H1 (cell line): Measurements from ENCODE around the gene SCAP. TPM values are rescaled to one million over a fixed set of nuclear protein-coding genes. Genes with fewer than 3 reads are reported as not detected.

Source experiments
- CTCF ChIA-PET: fragments of 300-600 bp; sonication (Branson Sonifier 250); formaldehyde crosslinking; loops from one replicate; lab custom pipeline; 2021; ENCODE audit not compliant: partially characterized antibody; lab: Charles Lee
- POLR2A ChIA-PET: fragments of 300-600 bp; sonication (Branson Sonifier 250); formaldehyde crosslinking; loops from one replicate; lab custom pipeline; 2021; ENCODE audit warnings: inconsistent platforms; ENCODE audit not compliant: partially characterized antibody; lab: Charles Lee
- DNase-seq, 2 experiments: peaks; one replicate each; pipeline versions ENCODE4 v3.0.0 to v3.0.0-alpha.2; 2010 to 2022; ENCODE audit warnings: low spot score in 2 of 2, low read depth in 1 of 2, mixed read lengths in 1 of 2
- FAIRE-seq: peaks from 2 replicates; lab custom pipeline; 2011; peaks lifted over from hg19 to GRCh38; lab: Jason Lieb, UNC
- H2AFZ ChIP-seq: 2 replicates; pipeline ENCODE4 v1.8.1; 2012; ENCODE audit warnings: low read length, inconsistent platforms
- H2AK5ac ChIP-seq: 2 replicates; pipeline ENCODE4 v1.6.1; 2013; ENCODE audit warnings: low read depth, low read length
- H2BK120ac ChIP-seq: replicated peaks from 2 replicates; pipeline ENCODE3; 2013; ENCODE audit warnings: low read depth, low read length, inconsistent platforms
- H2BK12ac ChIP-seq: 2 replicates; pipeline ENCODE4 v1.6.1; 2013; ENCODE audit warnings: low read depth, low read length
- H2BK15ac ChIP-seq: 2 replicates; pipeline ENCODE4 v1.6.1; 2013; ENCODE audit warnings: low read length
- H2BK20ac ChIP-seq: 2 replicates; pipeline ENCODE4 v1.6.1; 2013; ENCODE audit warnings: low read length
- H2BK5ac ChIP-seq: 2 replicates; pipeline ENCODE4 v1.6.1; 2013; ENCODE audit warnings: low read depth, low read length
- H3K14ac ChIP-seq: 2 replicates; pipeline ENCODE4 v1.6.1; 2013; ENCODE audit warnings: inconsistent platforms; ENCODE audit not compliant: insufficient read length
- H3K18ac ChIP-seq: 2 replicates; pipeline ENCODE4 v1.6.1; 2013; ENCODE audit warnings: low read length; ENCODE audit errors: extremely low read depth
- H3K23ac ChIP-seq: 2 replicates; pipeline ENCODE4 v1.6.1; 2013; ENCODE audit warnings: inconsistent platforms; ENCODE audit not compliant: insufficient read length
- H3K23me2 ChIP-seq: 2 replicates; pipeline ENCODE4 v1.6.1; 2013; ENCODE audit warnings: low read depth, low read length
- H3K27ac ChIP-seq: 2 replicates; pipeline ENCODE4 v1.6.1; 2011; ENCODE audit warnings: low read depth, low read length, inconsistent platforms
- H3K27me3 ChIP-seq, 4 experiments: replicated peaks in 1 of 4; 1 replicate in 1 of 4; 2 replicates in 3 of 4; pipeline versions ENCODE4 v1.6.1 to v1.8.1; 2011 to 2013; ENCODE audit warnings: low read length in 3 of 4, mild to moderate bottlenecking in 3 of 4, inconsistent platforms in 2 of 4, mixed read lengths in 2 of 4, moderate library complexity in 1 of 4; ENCODE audit not compliant: control insufficient read depth in 3 of 4, insufficient read depth in 3 of 4; ENCODE audit errors: extremely low read depth in 1 of 4
- H3K36me3 ChIP-seq, 4 experiments: 2 replicates each; pipeline versions ENCODE4 v1.6.1 to v1.8.1; 2011 to 2013; ENCODE audit warnings: mild to moderate bottlenecking in 4 of 4, low read length in 3 of 4, moderate library complexity in 2 of 4, control low read depth in 1 of 4, inconsistent platforms in 1 of 4; ENCODE audit not compliant: insufficient read depth in 4 of 4, control insufficient read depth in 2 of 4
- H3K4ac ChIP-seq: replicated peaks from 2 replicates; pipeline ENCODE3; 2013; ENCODE audit warnings: low read length, low read depth, mixed read lengths, inconsistent platforms; ENCODE audit not compliant: insufficient read length
- H3K4me1 ChIP-seq, 4 experiments: replicated peaks in 1 of 4; 1 replicate in 1 of 4; 2 replicates in 3 of 4; pipeline versions ENCODE4 v1.6.1 to v1.8.1; 2011 to 2013; ENCODE audit warnings: low read length in 3 of 4, inconsistent platforms in 2 of 4, mixed read lengths in 1 of 4; ENCODE audit not compliant: insufficient read depth in 4 of 4, control insufficient read depth in 3 of 4
- H3K4me2 ChIP-seq, 2 experiments: 2 replicates each; pipeline versions ENCODE4 v1.6.1 to v1.8.1; 2011 to 2013; ENCODE audit warnings: low read depth in 2 of 2, low read length in 2 of 2, control low read depth in 1 of 2, inconsistent platforms in 1 of 2, mild to moderate bottlenecking in 1 of 2; ENCODE audit not compliant: insufficient read depth in 1 of 2
- H3K4me3 ChIP-seq, 4 experiments: fragments of 200-600, 300-600 bp in 1 of 4; sonication (generic), shearing (Covaris generic), sonication (Bioruptor Twin) in 1 of 4; 2 replicates each; pipeline versions ENCODE4 v1.5.1 to v1.8.1; 2011 to 2016; ENCODE audit warnings: low read length in 4 of 4, low read depth in 3 of 4, control low read depth in 2 of 4, inconsistent platforms in 2 of 4, mild to moderate bottlenecking in 2 of 4, mixed read lengths in 1 of 4, moderate library complexity in 1 of 4; ENCODE audit not compliant: insufficient read depth in 2 of 4; ENCODE audit errors: extremely low read depth in 1 of 4
- H3K56ac ChIP-seq: replicated peaks from 2 replicates; pipeline ENCODE3; 2013; ENCODE audit warnings: low read depth, mild to moderate bottlenecking, mixed read lengths, low read length, inconsistent platforms; ENCODE audit not compliant: insufficient read length
- H3K79me1 ChIP-seq: 2 replicates; pipeline ENCODE4 v1.6.1; 2013; ENCODE audit warnings: low read depth, low read length, control low read depth
- H3K79me2 ChIP-seq, 2 experiments: 2 replicates each; pipeline versions ENCODE4 v1.6.1 to v1.8.1; 2012 to 2013; ENCODE audit warnings: low read length in 2 of 2, mild to moderate bottlenecking in 2 of 2, inconsistent platforms in 1 of 2; ENCODE audit not compliant: insufficient read depth in 2 of 2, control insufficient read depth in 1 of 2
- H3K9ac ChIP-seq, 4 experiments: replicated peaks in 1 of 4; 1 replicate in 1 of 4; 2 replicates in 3 of 4; pipeline versions ENCODE4 v1.6.1 to v1.8.1; 2011 to 2013; ENCODE audit warnings: low read depth in 3 of 4, low read length in 3 of 4, control low read depth in 2 of 4, mild to moderate bottlenecking in 2 of 4, moderate library complexity in 2 of 4, inconsistent platforms in 1 of 4; ENCODE audit errors: extremely low read depth in 1 of 4
- H3K9me3 ChIP-seq, 2 experiments: 2 replicates each; pipeline versions ENCODE4 v1.6.1 to v1.8.1; 2012 to 2013; ENCODE audit warnings: mild to moderate bottlenecking in 2 of 2, moderate library complexity in 2 of 2, control low read depth in 1 of 2, inconsistent platforms in 1 of 2, low read depth in 1 of 2, low read length in 1 of 2, mixed read lengths in 1 of 2; ENCODE audit not compliant: insufficient read depth in 2 of 2
- H4K20me1 ChIP-seq, 2 experiments: replicated peaks in 1 of 2; 2 replicates each; pipeline versions ENCODE3 to v1.8.1; 2011 to 2013; ENCODE audit warnings: inconsistent platforms in 2 of 2, low read length in 2 of 2, mild to moderate bottlenecking in 1 of 2; ENCODE audit not compliant: insufficient read depth in 2 of 2, control insufficient read depth in 1 of 2
- H4K5ac ChIP-seq: 2 replicates; pipeline ENCODE4 v1.6.1; 2013; ENCODE audit warnings: low read length, low read depth, mixed read lengths, inconsistent platforms; ENCODE audit not compliant: insufficient read length
- H4K8ac ChIP-seq: 2 replicates; pipeline ENCODE4 v1.8.0; 2013; ENCODE audit warnings: mild to moderate bottlenecking, moderate library complexity, low read length, inconsistent platforms; ENCODE audit not compliant: insufficient read depth; ENCODE audit errors: extremely low read depth
- H4K91ac ChIP-seq: replicated peaks from 2 replicates; pipeline ENCODE3; 2013; ENCODE audit warnings: low read length, mixed read lengths, inconsistent platforms; ENCODE audit not compliant: insufficient read length
- CREB1 ChIP-seq: IDR thresholded peaks from 2 replicates; pipeline ENCODE4 v1.6.1; 2012; ENCODE audit warnings: inconsistent platforms
- E2F6 ChIP-seq: IDR thresholded peaks from 2 replicates; pipeline ENCODE4 v1.6.1; 2012; ENCODE audit warnings: inconsistent platforms
- NRF1 ChIP-seq: IDR thresholded peaks from 2 replicates; pipeline ENCODE4 v1.6.1; 2011; ENCODE audit warnings: mild to moderate bottlenecking, low read depth, low read length, improper control_type of control experiment
- POLR2AphosphoS5 ChIP-seq: IDR thresholded peaks from 2 replicates; pipeline ENCODE4 v1.6.1; 2011; ENCODE audit warnings: low read depth, low read length
- TCF12 ChIP-seq: IDR thresholded peaks from 2 replicates; pipeline ENCODE4 v1.6.1; 2011; ENCODE audit warnings: low read depth, mild to moderate bottlenecking, low read length
- WGBS, 2 experiments: shearing (Covaris generic) in 1 of 2; methylation state at CpG; one replicate each; pipeline versions ENCODE4 v1.1.6 to v1.1.7; 2013 to 2015; ENCODE audit warnings: low lambda C conversion rate in 2 of 2, mixed read lengths in 2 of 2, inconsistent platforms in 1 of 2, low coverage in 1 of 2, missing lambda C conversion rate in 1 of 2; ENCODE audit not compliant: insufficient replicate concordance in 2 of 2, insufficient coverage in 1 of 2, insufficient read length in 1 of 2; ENCODE audit errors: extremely low coverage in 1 of 2, missing lambda C conversion rate in 1 of 2; 5-methylcytosine and 5-hydroxymethylcytosine counted together
- polyA plus RNA-seq, 7 experiments: library from polyadenylated mRNA; depleted of rRNA in 3 of 7; stranded (reverse) in 5 of 7; unstranded in 2 of 7; fragments of >200 nt in 5 of 7; fragments of 200-250 nt in 2 of 7; gene quantifications; 1 replicate in 5 of 7; 2 replicates in 1 of 7; 4 replicates in 1 of 7; pipeline versions ENCODE4 v1.2.1 to v1.2.3, GENCODE V29; 2011 to 2013; ENCODE audit warnings: missing spikeins in 2 of 7, mixed read lengths in 2 of 7
- total RNA-seq: library from RNA; stranded (reverse); fragmentation: NEBNext Ultra II Directional; extraction: Animal tissue kit (Norgen Biotek cat#: 25700); gene quantifications from 2 replicates; pipeline ENCODE4 v1.2.1, GENCODE V29; 2021
- TF ChIP-seq, protein P1 (sequence below): IDR thresholded peaks from 2 replicates; pipeline ENCODE4 v1.6.1; 2012; ENCODE audit warnings: inconsistent platforms
- TF ChIP-seq, protein P2 (sequence below): IDR thresholded peaks from 2 replicates; pipeline ENCODE4 v1.6.1; 2011; ENCODE audit warnings: low read length, improper control_type of control experiment

SCAP gene
- total and polyA plus RNA-seq, 2 of the 8 experiments (the other 6 are each of a cell fraction or from before 2014, with no cell fraction given) = 74.0 to 114 TPM

- H3K56ac ChIP-seq = no peak overlapping the region
- no peaks in the 10 kb centered on the region for H3K27me3 ChIP-seq
- H3K27ac ChIP-seq = no peak overlapping the region
- FAIRE-seq (no peak), DNase-seq (no peak)
- no peak overlapping the region for H3K4me2 ChIP-seq
- H4K91ac ChIP-seq = no peak overlapping the region
- POLR2A ChIA-PET = interaction anchor here (1.2 kb wide), 1 partner anchor 9 kb away, joined by 4 read pairs; no protein-coding TSS in a partner anchor
- CTCF ChIA-PET = interaction anchor here (1.0 kb wide), 1 partner anchor 9 kb away, joined by 5 read pairs; no protein-coding TSS in a partner anchor
- TF ChIP-seq, protein P1, sequence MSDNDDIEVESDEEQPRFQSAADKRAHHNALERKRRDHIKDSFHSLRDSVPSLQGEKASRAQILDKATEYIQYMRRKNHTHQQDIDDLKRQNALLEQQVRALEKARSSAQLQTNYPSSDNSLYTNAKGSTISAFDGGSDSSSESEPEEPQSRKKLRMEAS = no peak
- peak; percentile 64; the same call in 1 of the 2 replicates for TF ChIP-seq POLR2AphosphoS5
- no peak for TF ChIP-seq NRF1
- peak; percentile 42; the same call in 1 of the 2 replicates for TF ChIP-seq CREB1
- no peak for TF ChIP-seq TCF12
- TF ChIP-seq, protein P2, sequence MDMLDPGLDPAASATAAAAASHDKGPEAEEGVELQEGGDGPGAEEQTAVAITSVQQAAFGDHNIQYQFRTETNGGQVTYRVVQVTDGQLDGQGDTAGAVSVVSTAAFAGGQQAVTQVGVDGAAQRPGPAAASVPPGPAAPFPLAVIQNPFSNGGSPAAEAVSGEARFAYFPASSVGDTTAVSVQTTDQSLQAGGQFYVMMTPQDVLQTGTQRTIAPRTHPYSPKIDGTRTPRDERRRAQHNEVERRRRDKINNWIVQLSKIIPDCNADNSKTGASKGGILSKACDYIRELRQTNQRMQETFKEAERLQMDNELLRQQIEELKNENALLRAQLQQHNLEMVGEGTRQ = no peak
- no peak for TF ChIP-seq E2F6
- peaks cover 0 to 7% of the 10 kb centered on the region in 2 experiments; a peak in 1 of 4 replicates for H3K9me3 ChIP-seq
- H3K18ac ChIP-seq = no peak overlapping the region
- no peak overlapping the region for H4K5ac ChIP-seq
- H3K36me3 ChIP-seq = peaks cover 21 to 69% (median 33%) of the 10 kb centered on the region in 4 experiments
- H3K4ac ChIP-seq = no peak overlapping the region
- no peak overlapping the region for H2AFZ ChIP-seq
- H4K8ac ChIP-seq = peak overlapping the region; percentile 72
- no peak overlapping the region for H3K4me3 ChIP-seq
- no peak overlapping the region for H3K23ac ChIP-seq
- H2BK20ac ChIP-seq = no peak overlapping the region
- no peak overlapping the region for H3K14ac ChIP-seq
- H2BK15ac ChIP-seq = no peak overlapping the region
- H3K23me2 ChIP-seq = no peaks in the 10 kb centered on the region
- 97% methylated on average over 3 of the region's 3 CpGs; no CpG with 5 or more reads in 1 of the 2 experiments for WGBS, 2 experiments
- no peak overlapping the region for H2BK12ac ChIP-seq
- no peaks in the 10 kb centered on the region for H3K79me1 ChIP-seq
- peaks cover 0 to 20% of the 10 kb centered on the region in 2 experiments for H4K20me1 ChIP-seq
- H2AK5ac ChIP-seq = no peak overlapping the region
- no peaks in the 10 kb centered on the region; a peak in 2 of 7 replicates for H3K4me1 ChIP-seq
- H2BK5ac ChIP-seq = no peak overlapping the region
- 0 out of 7 replicates have a peak overlapping the region, but pooled peaks of 1 of the 4 experiments have one; percentile 5 for H3K9ac ChIP-seq
- H3K79me2 ChIP-seq = no peaks in the 10 kb centered on the region
- no peak overlapping the region for H2BK120ac ChIP-seq
Measured at GRCh38 chr3:47414161-47414564, 61.6 kb downstream of the SCAP start.
